ENCODE data around the gene MCAM. TPM values are rescaled to one million over a fixed set of nuclear protein-coding genes. Genes with fewer than 3 reads are reported as not detected.

The MCAM gene
- total and polyA plus RNA-seq, 2 donors (not counting 3 experiments of a cell fraction or from before 2014, with no cell fraction given) = 1,027 to 2,543 TPM

DNA sequence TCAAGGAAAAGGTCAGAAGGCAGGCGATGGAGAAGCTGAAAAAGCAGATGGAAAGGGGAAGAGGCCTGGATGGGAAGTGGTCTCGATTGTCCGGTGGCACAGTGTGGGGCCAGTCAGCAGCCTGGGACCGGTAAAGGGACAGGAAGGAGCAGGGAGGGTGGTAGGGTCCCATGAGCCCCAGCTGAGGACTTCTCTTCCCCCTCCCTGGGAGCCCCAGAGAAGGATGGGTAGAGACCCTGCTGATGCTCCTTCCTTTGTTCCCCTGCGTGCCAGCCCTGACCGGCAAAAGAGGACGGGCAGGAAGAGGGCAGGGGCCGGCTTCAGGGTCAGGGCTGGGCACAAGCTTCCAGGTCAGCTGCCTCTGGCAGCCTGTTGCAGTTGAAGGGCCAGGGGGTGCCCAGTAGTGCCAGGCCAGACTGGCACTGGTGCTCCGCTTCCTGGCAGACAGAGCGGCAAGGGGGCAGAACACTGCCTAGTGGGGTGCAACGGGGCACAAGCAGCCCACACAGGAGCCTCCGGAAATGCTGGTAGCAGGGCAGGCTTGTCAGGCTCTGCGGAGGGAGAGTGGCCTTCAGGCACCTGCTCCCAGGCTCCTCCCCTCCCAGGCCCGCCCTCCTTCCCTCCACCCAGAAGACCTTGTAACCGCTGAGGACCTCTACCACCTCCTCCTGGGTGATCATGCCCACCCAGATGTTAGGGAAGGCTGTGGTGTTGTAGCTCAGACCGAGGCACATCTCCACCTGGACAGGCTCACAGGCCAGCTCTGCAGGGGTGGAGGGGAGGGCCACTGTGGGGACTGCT is 24.5 kb upstream of the MCAM start:
- DNase-seq (ENCODE audit: low read depth, low spot score) (no peak), FAIRE-seq (no peak)
- Histone ChIP-seq H2AFZ (ENCODE audit: low read depth, low read length) (peak overlapping the region; percentile 14), H3K27me3 (ENCODE audit: control insufficient read depth in 2 of 2, insufficient read depth in 2 of 2, low read length in 2 of 2) (no peaks in the 10 kb centered on the region), H3K36me3 (ENCODE audit: control insufficient read depth in 2 of 2, extremely low read depth in 1 of 2, insufficient read depth in 2 of 2, low read length in 2 of 2) (no peaks in the 10 kb centered on the region), H3K9me1 (replicated peaks; ENCODE audit: control insufficient read depth, extremely low read depth, insufficient read depth, low read length) (no peaks in the 10 kb centered on the region), H3K27ac (ENCODE audit: insufficient read depth, low read depth, low read length) (peak overlapping the region; percentile 67), H3K4me3 (replicated peaks in 1 of 3; ENCODE audit: insufficient read depth in 1 of 3, low read depth in 1 of 3, low read length in 3 of 3) (peak overlapping the region in 1 of 3 experiments; percentile 1), H3K4me1 (ENCODE audit: control insufficient read depth, extremely low read depth, insufficient read depth, low read length) (peaks cover 30% of the 10 kb centered on the region), H3K9ac (replicated peaks; ENCODE audit: extremely low read depth, insufficient read depth, low read length) (peak overlapping the region; percentile 75), H4K20me1 (replicated peaks; ENCODE audit: control insufficient read depth, extremely low read depth, insufficient read depth, low read length) (no peaks in the 10 kb centered on the region), H3K9me3 (replicated peaks; ENCODE audit: control insufficient read depth, insufficient read depth, low read length) (no peaks in the 10 kb centered on the region), H3K79me2 (ENCODE audit: control insufficient read depth, insufficient read depth, low read length) (peaks cover 7% of the 10 kb centered on the region), H3K4me2 (ENCODE audit: insufficient read depth, low read length) (peak overlapping the region; percentile 12)
- dilution Hi-C loops (cut with MboI; ENCODE audit: extremely low pct_ligation_motif_present, low sequenced_read_pairs) (no loop called here), intact Hi-C loops (cut with micrococcal nuclease) (no loop called here)
- BruUV-seq (replicated peaks) = no TSS peak
- TF ChIP-seq GATA2 (IDR thresholded peaks at IDR 0.05; ENCODE audit: insufficient read depth, insufficient read length, low read depth, low read length) (no peak), CTCF (IDR thresholded peaks at IDR 0.05; ENCODE audit: extremely low read depth in 1 of 2, insufficient read depth in 1 of 2, low read depth in 1 of 2, low read length in 2 of 2) (no peak), MAX (IDR thresholded peaks at IDR 0.05; ENCODE audit: insufficient read depth, insufficient read length) (no peak), POLR2A (IDR thresholded peaks at IDR 0.05; ENCODE audit: low read depth, low read length) (no peak), MYC (IDR thresholded peaks at IDR 0.05; ENCODE audit: low read depth, low read length) (no peak), POLR2AphosphoS5 (IDR thresholded peaks at IDR 0.05; ENCODE audit: insufficient read depth, low read depth, low read length) (no peak), EZH2 (IDR thresholded peaks at IDR 0.05; ENCODE audit: borderline replicate concordance, low read depth, low read length, severe bottlenecking) (no peak), JUN (IDR thresholded peaks at IDR 0.05; ENCODE audit: borderline replicate concordance, insufficient read depth, insufficient read length, low read depth) (no peak), FOS (IDR thresholded peaks at IDR 0.05; ENCODE audit: borderline replicate concordance, insufficient read depth, low read length) (no peak)
- ChIA-PET CTCF (interaction anchor here (0.6 to 6.3 kb wide), 14 partner anchors 9 to 767 kb away, joined by 3 to 301 read pairs (median 12); partner anchors contain the start of genes ABCG4, CBL, MCAM and USP2), POLR2A (interaction anchor here (0.7 to 1.6 kb wide), 5 partner anchors 14 to 294 kb away, joined by 4 to 12 read pairs (median 8); no protein-coding TSS in a partner anchor)

All from endothelial cell of umbilical vein (primary cell).